HG03469 (cell line): ENCODE measurements around the gene NT5C1B.
"Not testable (repeated sequence)": the region's sequence is repeated elsewhere in the genome, so short reads cannot be mapped to it uniquely, and the experiment has no call there.

Source experiments
- ATAC-seq: cut with Tn5 transposase; IDR thresholded peaks from one replicate; pipeline ENCODE4 v1.9.1; 2021; ENCODE audit warnings: mild to moderate bottlenecking, moderate library complexity, moderate number of reproducible peaks; ENCODE audit not compliant: unreplicated experiment

Gene NT5C1B

GRCh38 chr2:18589354-18589753 lies at the start of gene NT5C1B:
NT5C1B (minus strand) TSS chr2:18589569; CDS start chr2:18589468, 101 bp downstream.
- no peak for ATAC-seq

GRCh38 chr2:18637196-18637595 lies 47.8 kb upstream of the NT5C1B start:
- ATAC-seq: no peak

GRCh38 chr2:18632699-18633098 lies 43.3 kb upstream of the NT5C1B start:
- not testable (repeated sequence) for ATAC-seq

GRCh38 chr2:18630941-18631340 lies 41.6 kb upstream of the NT5C1B start:
- no peak for ATAC-seq

GRCh38 chr2:18630541-18630940 lies 41.2 kb upstream of the NT5C1B start:
- no peak for ATAC-seq

GRCh38 chr2:18630101-18630500 lies 40.7 kb upstream of the NT5C1B start:
- ATAC-seq: no peak

GRCh38 chr2:18626958-18627650 lies 37.7 kb upstream of the NT5C1B start:
- ATAC-seq: no peak

GRCh38 chr2:18626256-18626668 lies 36.9 kb upstream of the NT5C1B start:
- no peak for ATAC-seq

GRCh38 chr2:18625563-18625962 lies 36.2 kb upstream of the NT5C1B start:
- ATAC-seq: no peak

- ATAC-seq: no peak
Observed at GRCh38 chr2:18623782-18624181, 34.4 kb upstream of the NT5C1B start.

- no peak for ATAC-seq
Observed at GRCh38 chr2:18620867-18621632, 31.7 kb upstream of the NT5C1B start.

- ATAC-seq: no peak
Observed at GRCh38 chr2:18619091-18619490, 29.7 kb upstream of the NT5C1B start.

GRCh38 chr2:18614041-18614440 lies 24.7 kb upstream of the NT5C1B start:
- ATAC-seq: no peak

- ATAC-seq: no peak
Observed at GRCh38 chr2:18612133-18612532, 22.8 kb upstream of the NT5C1B start.

- ATAC-seq: no peak
Observed at GRCh38 chr2:18611604-18612003, 22.2 kb upstream of the NT5C1B start.

GRCh38 chr2:18611184-18611583 lies 21.8 kb upstream of the NT5C1B start:
- no peak for ATAC-seq

GRCh38 chr2:18610651-18611050 lies 21.3 kb upstream of the NT5C1B start:
- ATAC-seq: no peak

GRCh38 chr2:18610090-18610489 lies 20.7 kb upstream of the NT5C1B start:
- ATAC-seq: no peak

GRCh38 chr2:18605115-18605514 lies 15.7 kb upstream of the NT5C1B start:
- no peak for ATAC-seq

GRCh38 chr2:18604531-18604885 lies 15.1 kb upstream of the NT5C1B start:
- ATAC-seq: no peak

- ATAC-seq: no peak
Observed at GRCh38 chr2:18603854-18604530, 14.6 kb upstream of the NT5C1B start.

GRCh38 chr2:18602298-18602697 lies 12.9 kb upstream of the NT5C1B start:
- no peak for ATAC-seq
